NCI-H82 treated with DMSO at 0.1 percent for 48 hours (cell line): Measurements from ENCODE around the gene CHMP4B.

ENCODE experiments used
- DNase-seq: peaks from one replicate; lab custom pipeline; 2025; ENCODE audit not compliant: unreplicated experiment; lab: John Stamatoyannopoulos, UW

The CHMP4B gene

GRCh38 chr20:33817411-33817810 lies 6.3 kb downstream of the CHMP4B start:
- DNase-seq: no peak

GRCh38 chr20:33819456-33819855 lies 8.3 kb downstream of the CHMP4B start:
- DNase-seq: no peak

DNA sequence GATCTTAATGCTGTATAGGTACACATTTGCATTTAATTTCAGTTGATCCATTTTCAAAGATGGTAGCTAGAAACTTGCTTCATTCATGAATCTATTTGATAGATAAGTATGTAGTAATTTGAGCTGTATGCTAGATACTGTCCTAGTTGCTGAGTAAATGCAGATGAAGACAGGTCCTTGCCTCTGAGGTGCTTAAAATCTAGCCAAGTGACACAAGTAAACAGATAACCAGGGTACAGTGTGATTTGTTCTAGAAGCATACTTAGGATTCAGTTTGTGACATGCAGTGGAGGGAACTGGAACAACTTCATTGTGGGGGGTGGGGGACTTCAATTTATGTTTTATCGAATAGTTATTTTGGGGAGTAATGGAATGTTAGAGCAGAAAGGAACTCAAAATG lies 9.2 kb downstream of the CHMP4B start:
- no peak for DNase-seq

- DNase-seq: no peak
Measured at GRCh38 chr20:33821270-33821836, 10.2 kb downstream of the CHMP4B start.

- no peak for DNase-seq
Measured at GRCh38 chr20:33822423-33822822, 11.3 kb downstream of the CHMP4B start.

DNA sequence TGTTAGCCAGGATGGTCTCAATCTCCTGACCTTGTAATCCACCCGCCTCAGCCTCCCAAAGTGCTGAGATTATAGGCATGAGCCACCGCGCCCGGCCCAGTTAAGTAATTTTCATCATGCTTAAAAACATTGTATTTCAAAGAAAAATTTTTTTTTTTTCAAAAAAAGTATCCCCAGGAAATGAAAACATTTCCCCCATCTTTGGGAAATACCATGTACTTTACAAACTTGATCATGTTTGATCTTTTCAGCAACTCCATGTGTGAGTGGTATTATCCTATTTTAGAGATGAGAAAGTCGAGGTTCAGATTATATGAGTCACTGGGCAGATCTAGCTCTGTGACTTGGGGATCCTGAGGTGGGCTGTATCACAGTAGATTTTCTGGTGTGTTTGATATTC lies 11.8 kb downstream of the CHMP4B start:
- DNase-seq: no peak

- no peak for DNase-seq
Measured at GRCh38 chr20:33824852-33825251, 13.7 kb downstream of the CHMP4B start.

DNA sequence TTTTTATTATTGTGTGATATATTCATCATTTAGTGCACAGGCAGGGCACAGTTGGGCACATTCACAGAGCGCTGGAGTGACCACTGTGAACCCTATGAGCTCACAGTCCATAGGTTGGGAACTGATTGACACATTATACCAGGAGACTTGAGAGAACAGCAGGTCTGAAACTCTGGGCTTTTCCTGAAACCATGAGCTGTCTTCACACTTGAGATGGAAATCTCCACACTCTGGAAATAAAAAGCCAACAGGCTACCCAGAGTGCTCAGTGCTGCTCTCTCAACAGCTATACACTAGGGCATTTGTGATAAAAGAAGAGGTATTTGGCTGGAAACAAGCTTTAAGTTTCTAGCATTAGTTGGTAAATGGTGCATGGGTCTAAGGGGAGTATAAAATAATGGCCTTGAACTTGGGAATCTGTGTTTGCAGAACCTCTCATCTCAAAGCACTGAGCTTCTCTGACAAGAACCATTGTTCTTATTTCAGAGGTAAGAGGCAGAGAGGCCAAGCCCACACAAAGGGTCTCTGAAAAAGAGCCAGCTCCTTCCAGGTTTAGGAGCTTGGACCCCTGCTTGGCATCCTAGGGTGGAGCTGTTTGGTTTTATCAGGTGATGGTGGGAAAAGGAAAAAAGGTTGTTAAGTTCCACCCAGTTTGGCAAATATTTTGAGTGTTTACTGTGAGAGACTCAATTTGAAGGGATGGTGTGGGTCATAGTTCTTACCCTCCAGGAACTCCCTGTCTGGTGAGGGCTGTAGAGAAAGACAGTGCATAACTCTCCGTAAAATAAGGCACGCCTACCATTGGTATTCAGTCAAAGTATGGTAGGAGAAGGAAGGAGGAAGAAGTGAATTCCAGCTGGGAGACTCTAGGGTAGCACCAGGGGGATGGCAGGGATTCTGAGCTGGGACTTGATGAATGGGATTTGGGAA lies 14.5 kb downstream of the CHMP4B start:
- no peak for DNase-seq

- DNase-seq: peak; percentile 26
Measured at GRCh38 chr20:33826270-33826897, 15.2 kb downstream of the CHMP4B start.

GRCh38 chr20:33827109-33827508 lies 16.0 kb downstream of the CHMP4B start:
- DNase-seq: no peak

- DNase-seq: peak; percentile 76
Measured at GRCh38 chr20:33827634-33828325, 16.6 kb downstream of the CHMP4B start.

DNA sequence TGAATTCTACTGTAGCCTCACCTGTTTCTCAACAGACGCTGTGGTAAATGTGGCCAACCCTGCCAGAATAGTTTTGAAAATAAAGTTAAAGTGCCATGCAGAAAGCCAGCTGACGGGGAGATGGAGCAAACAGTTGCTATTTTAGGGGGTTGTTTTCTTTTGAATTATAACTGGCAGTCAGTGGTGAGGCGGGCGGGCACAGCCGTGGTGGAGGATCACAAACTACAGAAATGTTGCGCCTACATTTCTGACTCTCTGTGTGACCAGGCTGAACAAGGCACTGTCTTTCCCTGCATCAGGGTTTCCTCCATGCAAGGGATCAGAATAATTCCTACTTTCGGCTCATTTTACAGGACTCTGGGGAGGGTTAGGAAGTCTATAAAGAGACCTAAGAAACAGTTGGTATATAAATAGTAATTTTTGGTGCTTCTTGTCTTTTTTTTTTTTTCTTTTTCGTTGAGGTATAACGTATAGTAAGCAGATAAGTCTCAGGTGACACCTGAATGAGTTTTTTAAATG lies 17.2 kb downstream of the CHMP4B start:
- DNase-seq: no peak

GRCh38 chr20:33828967-33829560 lies 17.9 kb downstream of the CHMP4B start:
- no peak for DNase-seq

- no peak for DNase-seq
Measured at GRCh38 chr20:33829636-33830035, 18.5 kb downstream of the CHMP4B start.

- peak; percentile 76 for DNase-seq
Measured at GRCh38 chr20:33830371-33830770, 19.2 kb downstream of the CHMP4B start.

- no peak for DNase-seq
Measured at GRCh38 chr20:33832103-33832804, 21.1 kb downstream of the CHMP4B start.

- no peak for DNase-seq
Measured at GRCh38 chr20:33833333-33833732, 22.2 kb downstream of the CHMP4B start.

DNA sequence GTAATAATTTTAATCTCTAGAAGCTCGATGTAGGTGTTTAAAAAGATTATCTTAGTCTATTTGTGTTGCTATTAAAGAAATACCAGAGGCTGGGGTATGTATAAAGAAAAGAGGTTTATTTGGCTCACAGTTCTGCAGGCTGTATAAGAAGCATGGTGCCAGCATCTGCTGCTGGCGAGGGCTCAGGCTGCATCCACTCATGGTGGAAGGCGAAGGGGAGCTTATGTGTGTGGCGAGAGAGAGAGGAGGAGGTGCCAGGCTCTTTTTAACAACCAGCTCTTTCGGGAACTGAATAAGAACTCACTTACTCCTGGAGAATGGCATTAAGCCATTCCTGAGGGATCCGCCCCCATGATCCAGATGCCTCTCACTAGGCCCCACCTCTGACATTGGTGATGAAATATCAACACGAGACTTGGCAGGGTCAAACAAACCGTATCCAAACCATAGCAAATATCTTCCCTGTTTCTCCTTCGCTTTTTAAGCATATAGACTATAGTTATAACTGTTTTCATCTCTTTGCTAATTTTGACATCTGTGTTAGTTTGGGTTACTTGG lies 24.5 kb downstream of the CHMP4B start:
- no peak for DNase-seq

DNA sequence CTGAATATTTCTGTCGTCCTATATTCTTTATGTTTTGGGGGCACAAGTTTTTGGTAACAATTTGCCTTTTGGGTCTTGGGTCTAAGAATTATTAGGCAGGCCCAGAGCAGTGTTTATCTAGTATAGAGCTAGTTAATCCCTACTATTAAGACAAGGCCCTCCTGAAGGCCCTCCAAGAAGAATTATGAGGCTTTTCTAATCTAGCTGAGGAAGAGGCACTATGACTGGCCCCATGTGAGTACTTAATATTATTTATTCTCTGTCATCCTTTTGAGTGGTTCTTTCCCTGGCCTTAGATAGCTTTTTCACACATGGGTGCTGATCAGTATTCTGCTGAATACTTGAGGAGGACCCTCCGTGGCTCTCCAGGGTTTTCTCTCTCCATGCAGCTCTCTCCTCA lies 25.1 kb downstream of the CHMP4B start:
- DNase-seq: peak; percentile 37
